ENCODE results near the gene CD300LD. TPM values are rescaled to one million over a fixed set of nuclear protein-coding genes. Genes with fewer than 3 reads are reported as not detected.
"Not testable (repeated sequence)": the region's sequence is repeated elsewhere in the genome, so short reads cannot be mapped to it uniquely, and the experiment has no call there.

Gene CD300LD
- total and polyA plus RNA-seq, 2 experiments from 2014 or later: not detected

GRCh38 chr17:74558882-74559519, 33.1 kb downstream of the CD300LD start:
- Histone ChIP-seq H3K27me3 (ENCODE audit: insufficient read depth) (no peaks in the 10 kb centered on the region), H3K79me2 (replicated peaks; ENCODE audit: insufficient read depth) (no peaks in the 10 kb centered on the region), H3F3A (replicated peaks; ENCODE audit: low read depth) (no peaks in the 10 kb centered on the region), H3K27ac (ENCODE audit: low read depth) (no peak overlapping the region), H3K4me2 (peak overlapping the region; percentile 50; the same call in 1 of the 2 replicates), H2AFZ (no peak overlapping the region), H3K4me1 (ENCODE audit: insufficient read depth) (0 out of 2 replicates have a peak, but pooled peaks cover 4% of the 10 kb centered on the region), H4K20me1 (replicated peaks; ENCODE audit: insufficient read depth) (no peaks in the 10 kb centered on the region), H3K9me2 (ENCODE audit: insufficient read depth) (peaks cover 4% of the 10 kb centered on the region; the same call in 1 of the 2 replicates), H3K4me3 (no peak overlapping the region), H3K36me3 (ENCODE audit: insufficient read depth) (0 out of 2 replicates have a peak, but pooled peaks cover 3% of the 10 kb centered on the region)
- peaks cover 8% of the 10 kb centered on the region for H3K27me3 Mint-ChIP-seq (ENCODE audit: insufficient read depth, low read depth, poor library complexity)
- DNase-seq (ENCODE audit: low spot score) (peak; percentile 36), ATAC-seq (peak; percentile 65)
- no peak overlapping the region for H3K4me3 Mint-ChIP-seq
- H3K36me3 Mint-ChIP-seq (ENCODE audit: low read depth): peaks cover 19% of the 10 kb centered on the region
- peaks cover 8% of the 10 kb centered on the region; the same call in 2 of the 3 replicates for H3K4me1 Mint-ChIP-seq
- H3K9me3 Mint-ChIP-seq: peaks cover 33% of the 10 kb centered on the region
- H3K27ac Mint-ChIP-seq: no peak overlapping the region
- TF ChIP-seq NANOG (IDR thresholded peaks at IDR 0.05; ENCODE audit: borderline replicate concordance): peak; percentile 44; the same call in 1 of the 2 replicates
- TF ChIP-seq CTCF (conservative IDR thresholded peaks at IDR 0.05; ENCODE audit: low read depth in 2 of 2): no peak
- TF ChIP-seq EZH2 (IDR thresholded peaks at IDR 0.05; ENCODE audit: low read depth, unreplicated experiment): no peak

- not testable (repeated sequence) for H3K79me2 ChIP-seq (replicated peaks; ENCODE audit: insufficient read depth); H2AFZ ChIP-seq; ATAC-seq; H3K27ac Mint-ChIP-seq; H3K4me3 Mint-ChIP-seq; H3K9me2 ChIP-seq (ENCODE audit: insufficient read depth); H3K4me1 ChIP-seq (ENCODE audit: insufficient read depth); H3K27ac ChIP-seq (ENCODE audit: low read depth); H4K20me1 ChIP-seq (replicated peaks; ENCODE audit: insufficient read depth); H3K4me1 Mint-ChIP-seq; H3K27me3 Mint-ChIP-seq (ENCODE audit: insufficient read depth, low read depth, poor library complexity); DNase-seq (ENCODE audit: low spot score); H3F3A ChIP-seq (replicated peaks; ENCODE audit: low read depth); H3K36me3 ChIP-seq (ENCODE audit: insufficient read depth); H3K4me3 ChIP-seq; H3K27me3 ChIP-seq (ENCODE audit: insufficient read depth)
- Mint-ChIP-seq H3K36me3 (ENCODE audit: low read depth) (peaks cover 19% of the 10 kb centered on the region), H3K9me3 (peaks cover 33% of the 10 kb centered on the region)
- H3K4me2 ChIP-seq: peak overlapping the region; percentile 50; the same call in 1 of the 2 replicates
Measured at GRCh38 chr17:74558402-74558801, 33.7 kb downstream of the CD300LD start.

GRCh38 chr17:74555427-74555940, 36.6 kb downstream of the CD300LD start:
- Histone ChIP-seq H3K4me2 (no peak overlapping the region), H3K79me2 (replicated peaks; ENCODE audit: insufficient read depth) (no peaks in the 10 kb centered on the region), H3F3A (replicated peaks; ENCODE audit: low read depth) (no peaks in the 10 kb centered on the region), H3K4me1 (ENCODE audit: insufficient read depth) (0 out of 2 replicates have a peak, but pooled peaks cover 4% of the 10 kb centered on the region), H4K20me1 (replicated peaks; ENCODE audit: insufficient read depth) (no peaks in the 10 kb centered on the region), H2AFZ (no peak overlapping the region), H3K9me2 (ENCODE audit: insufficient read depth) (0 out of 2 replicates have a peak, but pooled peaks cover 4% of the 10 kb centered on the region), H3K27ac (ENCODE audit: low read depth) (no peak overlapping the region), H3K36me3 (ENCODE audit: insufficient read depth) (0 out of 2 replicates have a peak, but pooled peaks cover 3% of the 10 kb centered on the region), H3K4me3 (no peak overlapping the region), H3K27me3 (ENCODE audit: insufficient read depth) (no peaks in the 10 kb centered on the region)
- Mint-ChIP-seq H3K36me3 (ENCODE audit: low read depth) (peaks cover 19% of the 10 kb centered on the region), H3K4me3 (no peak overlapping the region), H3K27ac (no peak overlapping the region), H3K9me3 (peaks cover 33% of the 10 kb centered on the region), H3K27me3 (ENCODE audit: insufficient read depth, low read depth, poor library complexity) (peaks cover 12% of the 10 kb centered on the region), H3K4me1 (peaks cover 8% of the 10 kb centered on the region; the same call in 2 of the 3 replicates)
- DNase-seq (ENCODE audit: low spot score): no peak
- no peak for ATAC-seq
- TF ChIP-seq STAT1 (IDR thresholded peaks at IDR 0.05; ENCODE audit: unreplicated experiment) (no peak), POLR2AphosphoS5 (IDR thresholded peaks at IDR 0.05; ENCODE audit: low read depth) (no peak), REST (IDR thresholded peaks at IDR 0.05; ENCODE audit: unreplicated experiment) (no peak), EZH2 (IDR thresholded peaks at IDR 0.05; ENCODE audit: low read depth, unreplicated experiment) (no peak), ZNF114 (CRISPR knock-in tag; IDR thresholded peaks at IDR 0.05) (no peak), EZH2phosphoT487 (IDR thresholded peaks at IDR 0.05; ENCODE audit: unreplicated experiment) (no peak), JUNB (IDR thresholded peaks at IDR 0.05; ENCODE audit: unreplicated experiment) (no peak)

Measured in GM23338 (cell line).